Stimulated activated CD4-positive, alpha-beta T cell treated with anti-CD3 and anti-CD28 coated beads, Interleukin-1b, Interleukin-23, amount 100 ng/mL, for 4 hours (primary cell): ENCODE measurements around the gene HDAC8.

Source experiments
- DNase-seq, 2 donors: peaks; one replicate each; pipeline ENCODE4 v3.0.0-alpha.2; 2020; ENCODE audit warnings: low read depth in 2 of 2

HDAC8 gene

DNA sequence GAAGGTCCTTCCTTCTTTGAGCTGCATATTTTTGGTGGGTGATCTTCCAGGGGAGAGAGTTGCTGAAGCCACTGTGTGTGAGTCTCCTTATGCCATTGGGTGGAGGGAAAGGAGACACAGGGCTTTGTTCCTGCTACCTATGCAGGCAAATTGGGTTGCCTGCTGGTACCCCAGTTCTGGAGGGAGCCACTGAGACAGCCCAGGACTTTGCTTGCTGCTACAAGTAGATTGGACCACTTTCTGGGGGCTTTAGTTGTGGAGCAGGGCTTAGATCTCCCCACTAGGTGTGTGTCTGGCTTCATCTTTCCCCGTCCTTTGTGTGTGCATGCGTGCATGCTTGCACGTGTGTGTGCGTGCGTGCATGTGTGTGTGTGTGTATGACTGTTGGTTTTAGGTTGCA is 276.9 kb downstream of the HDAC8 start:
- no peak for DNase-seq

DNA sequence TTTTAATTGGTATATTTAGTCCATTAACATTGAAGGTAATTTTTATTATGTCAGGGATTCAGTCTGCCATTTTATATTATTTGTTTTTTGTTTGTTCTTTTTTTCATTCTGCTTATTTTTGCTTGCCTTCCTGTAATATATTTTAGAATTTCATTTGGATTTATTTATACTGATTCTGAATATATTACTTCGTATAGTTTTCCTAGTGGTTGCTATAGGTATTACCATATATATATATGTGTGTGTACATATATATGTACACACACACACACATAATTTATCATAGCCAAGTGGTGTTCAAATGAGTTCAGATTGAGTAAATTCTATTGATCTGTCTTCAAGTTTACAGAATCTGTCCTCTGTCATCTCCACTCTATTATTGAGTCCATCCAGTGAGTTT is 278.1 kb downstream of the HDAC8 start:
- DNase-seq: no peak

DNA sequence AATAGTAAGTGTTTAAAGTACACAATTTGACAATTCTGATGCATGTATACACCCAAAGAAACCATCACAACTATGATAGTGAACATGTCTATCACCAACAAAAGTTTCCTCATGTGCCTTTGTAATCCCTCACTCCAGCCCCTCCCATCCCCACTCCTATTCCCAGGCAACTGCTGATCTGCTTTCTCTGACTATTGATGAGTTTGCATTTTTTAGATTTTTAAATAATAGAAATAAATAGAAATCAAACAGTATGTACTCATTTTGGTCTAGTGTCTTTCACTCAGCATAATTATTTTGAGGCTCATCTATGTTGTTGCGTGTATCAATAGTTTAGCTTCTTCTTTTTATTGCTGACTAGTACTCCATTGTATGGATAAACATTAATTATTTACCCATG is 290.3 kb downstream of the HDAC8 start:
- no peak for DNase-seq

DNA sequence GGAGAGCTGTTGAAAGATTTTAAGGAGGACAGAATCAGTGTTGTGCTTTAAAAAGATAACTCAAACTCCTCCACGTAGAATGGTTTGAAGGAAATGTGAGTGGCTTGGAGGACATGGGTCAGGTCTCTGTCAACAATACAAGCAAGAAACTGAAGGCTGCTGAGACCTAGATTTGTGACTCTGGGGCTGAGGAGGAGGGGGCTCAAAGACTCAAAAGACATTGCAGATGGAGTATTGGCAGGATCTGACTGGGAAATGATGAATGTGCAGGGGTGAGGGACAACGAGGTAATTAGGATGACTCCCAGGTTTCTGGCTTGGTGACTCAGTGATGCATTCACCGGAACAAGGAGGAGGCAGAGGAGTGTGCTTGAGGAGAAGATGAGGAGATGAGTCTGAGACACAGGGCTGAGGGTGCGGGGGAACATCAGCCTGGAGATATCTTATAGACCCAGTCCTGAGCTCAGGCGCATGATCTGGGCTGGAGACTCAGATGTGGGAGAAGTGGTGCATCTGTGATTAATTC is 292.3 kb downstream of the HDAC8 start:
- no peak for DNase-seq
